SK-N-SH (cell line): ENCODE measurements around the gene CRYBA2. TPM values are rescaled to one million over a fixed set of nuclear protein-coding genes. Genes with fewer than 3 reads are reported as not detected.

ENCODE experiments used
- CTCF ChIA-PET: fragments of 300-600, 350-600 bp; formaldehyde crosslinking; extraction: SDS; loops from one replicate; lab custom pipeline; 2021; lab: Yijun Ruan, JAX
- POLR2A ChIA-PET: fragments of 350-600 bp; sonication (Branson Sonifier 250); formaldehyde crosslinking; extraction: SDS; loops from one replicate; lab custom pipeline; 2020; ENCODE audit warnings: antibody characterized with exemption, inconsistent platforms; lab: Yijun Ruan, JAX
- DNase-seq: peaks from one replicate; pipeline ENCODE4 v3.0.0; 2012
- H2AFZ ChIP-seq: fragments of 200-600 bp; sonication (generic); 2 replicates; pipeline ENCODE4 v1.8.1; 2016; ENCODE audit warnings: antibody characterized with exemption, mild to moderate bottlenecking, low read depth
- H3F3A ChIP-seq: fragments of 200-600 bp; sonication (generic); replicated peaks from 2 replicates; pipeline ENCODE3; 2016; ENCODE audit warnings: antibody characterized with exemption, mild to moderate bottlenecking; ENCODE audit not compliant: insufficient read depth
- H3K27ac ChIP-seq, 2 experiments: fragments of 200-500 bp in 1 of 2; fragments of 200-600 bp in 1 of 2; sonication (Bioruptor generic) in 1 of 2; sonication (generic), shearing (Covaris generic) in 1 of 2; 2 replicates each; pipeline versions ENCODE4 v1.5.1 to v1.6.1; 2014 to 2016; ENCODE audit warnings: low read depth in 2 of 2, inconsistent platforms in 1 of 2, low read length in 1 of 2, mild to moderate bottlenecking in 1 of 2, mixed read lengths in 1 of 2
- H3K27me3 ChIP-seq: fragments of 200-600 bp; sonication (generic), shearing (Covaris generic); 2 replicates; pipeline ENCODE4 v1.6.1; 2016; ENCODE audit warnings: mixed run types; ENCODE audit not compliant: insufficient read depth
- H3K36me3 ChIP-seq, 2 experiments: fragments of 200-500 bp in 1 of 2; fragments of 200-600 bp in 1 of 2; sonication (Bioruptor generic) in 1 of 2; sonication (generic) in 1 of 2; replicated peaks in 1 of 2; 2 replicates each; pipeline versions ENCODE3 to v1.5.1; 2014 to 2016; ENCODE audit warnings: low read length in 1 of 2, mild to moderate bottlenecking in 1 of 2; ENCODE audit not compliant: insufficient read depth in 2 of 2, control insufficient read depth in 1 of 2
- H3K4me1 ChIP-seq, 2 experiments: fragments of 200-500 bp in 1 of 2; fragments of 200-600 bp in 1 of 2; sonication (Bioruptor generic) in 1 of 2; sonication (generic), shearing (Covaris generic) in 1 of 2; 2 replicates each; pipeline versions ENCODE4 v1.5.1 to v1.6.1; 2014 to 2016; ENCODE audit warnings: low read depth in 1 of 2, low read length in 1 of 2, mixed run types in 1 of 2; ENCODE audit not compliant: insufficient read depth in 2 of 2, control insufficient read depth in 1 of 2
- H3K4me2 ChIP-seq: fragments of 200-600 bp; sonication (generic), shearing (Covaris generic); 2 replicates; pipeline ENCODE4 v1.6.1; 2017; ENCODE audit warnings: mixed run types
- H3K4me3 ChIP-seq, 2 experiments: fragments of 200-500 bp in 1 of 2; fragments of 200-600 bp in 1 of 2; sonication (Bioruptor generic) in 1 of 2; sonication (generic), shearing (Covaris generic) in 1 of 2; 2 replicates each; pipeline versions ENCODE4 v1.5.1 to v1.8.1; 2014 to 2016; ENCODE audit warnings: low read depth in 2 of 2, inconsistent platforms in 1 of 2, low read length in 1 of 2, mild to moderate bottlenecking in 1 of 2, mixed read lengths in 1 of 2, moderate library complexity in 1 of 2
- H3K79me2 ChIP-seq: fragments of 200-600 bp; sonication (generic); 2 replicates; pipeline ENCODE4 v1.8.1; 2017; ENCODE audit warnings: mild to moderate bottlenecking; ENCODE audit not compliant: insufficient read depth
- H3K9ac ChIP-seq: fragments of 200-600 bp; sonication (generic); 2 replicates; pipeline ENCODE4 v1.6.1; 2017; ENCODE audit warnings: mixed run types
- H3K9me2 ChIP-seq: fragments of 200-600 bp; sonication (generic); 2 replicates; pipeline ENCODE4 v1.6.1; 2017; ENCODE audit warnings: mixed run types
- H3K9me3 ChIP-seq: fragments of 200-600 bp; sonication (generic); 2 replicates; pipeline ENCODE4 v1.6.1; 2017; ENCODE audit warnings: mixed run types, mild to moderate bottlenecking, moderate library complexity
- H4K20me1 ChIP-seq: fragments of 200-600 bp; sonication (generic); 2 replicates; pipeline ENCODE4 v1.6.1; 2017; ENCODE audit warnings: mild to moderate bottlenecking, mixed run types; ENCODE audit not compliant: insufficient read depth
- CHD2 ChIP-seq: fragments of 150-350 bp; IDR thresholded peaks from 2 replicates; pipeline ENCODE4 v1.6.1; 2018; ENCODE audit warnings: low read length; ENCODE audit not compliant: partially characterized antibody
- EP300 ChIP-seq, 2 experiments: IDR thresholded peaks; 2 replicates each; pipeline versions ENCODE4 v1.4.0 to v1.6.1; 2012; ENCODE audit warnings: borderline replicate concordance in 1 of 2, low read depth in 1 of 2, low read length in 1 of 2
- EZH2phosphoT487 ChIP-seq: fragments of 200-600 bp; sonication (generic); IDR thresholded peaks from 2 replicates; pipeline ENCODE4 v1.6.1; 2017; ENCODE audit warnings: low read depth, mixed run types, mild to moderate bottlenecking, antibody characterized with exemption, moderate library complexity, borderline replicate concordance
- FOSL2 ChIP-seq: IDR thresholded peaks from 2 replicates; pipeline ENCODE4 v1.4.0; 2012; ENCODE audit warnings: low read depth, mild to moderate bottlenecking, moderate library complexity, borderline replicate concordance
- FOXJ3 ChIP-seq: sonication (generic); formaldehyde crosslinking; IDR thresholded peaks from 2 replicates; pipeline ENCODE4 v1.5.1; 2020; ENCODE audit warnings: mild to moderate bottlenecking, missing genetic modification reagents
- FOXM1 ChIP-seq: IDR thresholded peaks from 2 replicates; pipeline ENCODE4 v1.4.0; 2012; ENCODE audit warnings: low read depth, mild to moderate bottlenecking
- GATA2 ChIP-seq: sonication (generic); formaldehyde crosslinking; IDR thresholded peaks from 2 replicates; pipeline ENCODE4 v1.5.0; 2020; ENCODE audit warnings: mild to moderate bottlenecking, missing genetic modification reagents
- MEF2A ChIP-seq: IDR thresholded peaks from 2 replicates; pipeline ENCODE4 v1.4.0; 2012; ENCODE audit warnings: low read depth, borderline replicate concordance
- MXI1 ChIP-seq: IDR thresholded peaks from 2 replicates; pipeline ENCODE4 v1.6.1; 2012; ENCODE audit warnings: mild to moderate bottlenecking, low read depth, low read length, improper control_type of control experiment
- NFIC ChIP-seq: IDR thresholded peaks from 2 replicates; pipeline ENCODE4 v1.4.0; 2012; ENCODE audit warnings: borderline replicate concordance
- NRF1 ChIP-seq: IDR thresholded peaks from 2 replicates; pipeline ENCODE4 v1.6.1; 2012; ENCODE audit warnings: low read depth, mild to moderate bottlenecking, low read length
- POLR2AphosphoS5 ChIP-seq: IDR thresholded peaks from 2 replicates; pipeline ENCODE4 v1.6.1; 2012; ENCODE audit warnings: low read depth, low read length
- RAD21 ChIP-seq: IDR thresholded peaks from 2 replicates; pipeline ENCODE4 v1.6.1; 2012; ENCODE audit warnings: mild to moderate bottlenecking, low read length
- RCOR1 ChIP-seq: fragments of 150-350 bp; IDR thresholded peaks from 2 replicates; pipeline ENCODE4 v1.6.1; 2017; ENCODE audit warnings: antibody characterized with exemption, low read length
- RFX5 ChIP-seq: IDR thresholded peaks from 2 replicates; pipeline ENCODE4 v1.6.1; 2012; ENCODE audit warnings: mild to moderate bottlenecking, improper control_type of control experiment, low read length
- RXRA ChIP-seq: IDR thresholded peaks from 2 replicates; pipeline ENCODE4 v1.4.0; 2012; ENCODE audit warnings: low read depth, mild to moderate bottlenecking, borderline replicate concordance
- SMC3 ChIP-seq: IDR thresholded peaks from 2 replicates; pipeline ENCODE4 v1.6.1; 2012; ENCODE audit warnings: low read depth, low read length, improper control_type of control experiment
- TAF1 ChIP-seq: IDR thresholded peaks from 2 replicates; pipeline ENCODE4 v1.6.1; 2012; ENCODE audit warnings: low read depth, mild to moderate bottlenecking, low read length, moderate library complexity, borderline replicate concordance
- TEAD4 ChIP-seq: IDR thresholded peaks from 2 replicates; pipeline ENCODE4 v1.4.0; 2012; ENCODE audit warnings: mild to moderate bottlenecking, borderline replicate concordance; ENCODE audit not compliant: insufficient read depth
- YY1 ChIP-seq: IDR thresholded peaks from 2 replicates; pipeline ENCODE4 v1.4.0; 2012; ENCODE audit warnings: low read depth, mild to moderate bottlenecking
- WGBS: methylation state at CpG from one replicate; pipeline ENCODE4 v1.1.6; 2017; ENCODE audit warnings: low lambda C conversion rate; 5-methylcytosine and 5-hydroxymethylcytosine counted together
- polyA plus RNA-seq, 3 experiments: library from polyadenylated mRNA; depleted of rRNA; stranded (reverse); fragments of >200 nt; gene quantifications; 2 replicates each; pipeline ENCODE4 v1.2.3, GENCODE V29; 2012
- TF ChIP-seq, protein P1 (sequence below): IDR thresholded peaks from 2 replicates; pipeline ENCODE4 v1.4.0; 2012; ENCODE audit warnings: low read depth
- TF ChIP-seq, protein P2 (sequence below): fragments of 200-600 bp; sonication (generic); IDR thresholded peaks from 2 replicates; pipeline ENCODE4 v1.6.1; 2017; ENCODE audit warnings: antibody characterized with exemption, mild to moderate bottlenecking, moderate library complexity
- TF ChIP-seq, protein P3 (sequence below): IDR thresholded peaks from 2 replicates; pipeline ENCODE4 v1.4.0; 2012; ENCODE audit warnings: low read depth, borderline replicate concordance
- TF ChIP-seq, protein P4 (sequence below): fragments of 150-350 bp; IDR thresholded peaks from 2 replicates; pipeline ENCODE4 v1.6.1; 2016; ENCODE audit warnings: mild to moderate bottlenecking, low read depth, low read length
- TF ChIP-seq, protein P5 (sequence below): IDR thresholded peaks from 2 replicates; pipeline ENCODE4 v1.4.0; 2012; ENCODE audit warnings: low read depth, borderline replicate concordance

CRYBA2 gene
- polyA plus RNA-seq, 1 of the 3 experiments (the other 2 are of a cell fraction), result not detected

- H4K20me1 ChIP-seq, result no peaks in the 10 kb centered on the region
- H3K9me3 ChIP-seq, result no peaks in the 10 kb centered on the region
- no peaks in the 10 kb centered on the region for H3F3A ChIP-seq
- H3K4me3 ChIP-seq, result peak overlapping the region; percentile 45 to 75
- H3K36me3 ChIP-seq, result no peaks in the 10 kb centered on the region
- 25% methylated on average over 28 of the region's 39 CpGs for WGBS
- H3K27me3 ChIP-seq, result peaks cover 28% of the 10 kb centered on the region
- H3K79me2 ChIP-seq, result no peaks in the 10 kb centered on the region
- peak overlapping the region; percentile 85 for H3K4me2 ChIP-seq
- peak; percentile 88 for DNase-seq
- peak overlapping the region in 1 of 2 experiments; percentile 69; a peak in 2 of 4 replicates for H3K27ac ChIP-seq
- peaks cover 0 to 28% of the 10 kb centered on the region in 2 experiments; a peak in 1 of 4 replicates for H3K4me1 ChIP-seq
- H2AFZ ChIP-seq, result peak overlapping the region; percentile 85; the same call in 1 of the 2 replicates
- CTCF ChIA-PET, result interaction anchor here (0.6 to 12.4 kb wide), 87 partner anchors 8 to 373 kb away, joined by 3 to 208 read pairs (median 5); partner anchors contain the start of genes CDK5R2, CFAP65, CRYBA2 and DNAJB2
- no peak overlapping the region for H3K9ac ChIP-seq
- H3K9me2 ChIP-seq, result no peaks in the 10 kb centered on the region
- POLR2A ChIA-PET, result interaction anchor here (0.6 to 6.4 kb wide), 6 partner anchors 13 to 143 kb away, joined by 3 to 89 read pairs (median 4); no protein-coding TSS in a partner anchor
- TF ChIP-seq, protein P1, sequence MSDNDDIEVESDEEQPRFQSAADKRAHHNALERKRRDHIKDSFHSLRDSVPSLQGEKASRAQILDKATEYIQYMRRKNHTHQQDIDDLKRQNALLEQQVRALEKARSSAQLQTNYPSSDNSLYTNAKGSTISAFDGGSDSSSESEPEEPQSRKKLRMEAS, result no peak
- TF ChIP-seq, protein P2, sequence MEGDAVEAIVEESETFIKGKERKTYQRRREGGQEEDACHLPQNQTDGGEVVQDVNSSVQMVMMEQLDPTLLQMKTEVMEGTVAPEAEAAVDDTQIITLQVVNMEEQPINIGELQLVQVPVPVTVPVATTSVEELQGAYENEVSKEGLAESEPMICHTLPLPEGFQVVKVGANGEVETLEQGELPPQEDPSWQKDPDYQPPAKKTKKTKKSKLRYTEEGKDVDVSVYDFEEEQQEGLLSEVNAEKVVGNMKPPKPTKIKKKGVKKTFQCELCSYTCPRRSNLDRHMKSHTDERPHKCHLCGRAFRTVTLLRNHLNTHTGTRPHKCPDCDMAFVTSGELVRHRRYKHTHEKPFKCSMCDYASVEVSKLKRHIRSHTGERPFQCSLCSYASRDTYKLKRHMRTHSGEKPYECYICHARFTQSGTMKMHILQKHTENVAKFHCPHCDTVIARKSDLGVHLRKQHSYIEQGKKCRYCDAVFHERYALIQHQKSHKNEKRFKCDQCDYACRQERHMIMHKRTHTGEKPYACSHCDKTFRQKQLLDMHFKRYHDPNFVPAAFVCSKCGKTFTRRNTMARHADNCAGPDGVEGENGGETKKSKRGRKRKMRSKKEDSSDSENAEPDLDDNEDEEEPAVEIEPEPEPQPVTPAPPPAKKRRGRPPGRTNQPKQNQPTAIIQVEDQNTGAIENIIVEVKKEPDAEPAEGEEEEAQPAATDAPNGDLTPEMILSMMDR, result peak; percentile 98
- TF ChIP-seq, protein P3, sequence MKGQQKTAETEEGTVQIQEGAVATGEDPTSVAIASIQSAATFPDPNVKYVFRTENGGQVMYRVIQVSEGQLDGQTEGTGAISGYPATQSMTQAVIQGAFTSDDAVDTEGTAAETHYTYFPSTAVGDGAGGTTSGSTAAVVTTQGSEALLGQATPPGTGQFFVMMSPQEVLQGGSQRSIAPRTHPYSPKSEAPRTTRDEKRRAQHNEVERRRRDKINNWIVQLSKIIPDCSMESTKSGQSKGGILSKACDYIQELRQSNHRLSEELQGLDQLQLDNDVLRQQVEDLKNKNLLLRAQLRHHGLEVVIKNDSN, result no peak
- TF ChIP-seq TEAD4 (no peak), GATA2 (CRISPR knock-in tag) (no peak), RAD21 (peak; percentile 80), EP300 (IDR thresholded peaks at IDR 0.05; ENCODE audit: borderline replicate concordance in 1 of 2, low read depth in 1 of 2, low read length in 1 of 2) (no peak), POLR2AphosphoS5 (no peak), RCOR1 (no peak), FOXM1 (no peak), NFIC (no peak), RXRA (no peak), CHD2 (peak; percentile 55), TAF1 (no peak), FOSL2 (no peak), RFX5 (no peak), EZH2phosphoT487 (no peak), YY1 (no peak), SMC3 (peak; percentile 59), FOXJ3 (no peak), MEF2A (no peak), NRF1 (0 out of 2 replicates have a peak, but pooled peaks have one; percentile 19), MXI1 (peak; percentile 23; the same call in 1 of the 2 replicates)
- TF ChIP-seq, protein P4, sequence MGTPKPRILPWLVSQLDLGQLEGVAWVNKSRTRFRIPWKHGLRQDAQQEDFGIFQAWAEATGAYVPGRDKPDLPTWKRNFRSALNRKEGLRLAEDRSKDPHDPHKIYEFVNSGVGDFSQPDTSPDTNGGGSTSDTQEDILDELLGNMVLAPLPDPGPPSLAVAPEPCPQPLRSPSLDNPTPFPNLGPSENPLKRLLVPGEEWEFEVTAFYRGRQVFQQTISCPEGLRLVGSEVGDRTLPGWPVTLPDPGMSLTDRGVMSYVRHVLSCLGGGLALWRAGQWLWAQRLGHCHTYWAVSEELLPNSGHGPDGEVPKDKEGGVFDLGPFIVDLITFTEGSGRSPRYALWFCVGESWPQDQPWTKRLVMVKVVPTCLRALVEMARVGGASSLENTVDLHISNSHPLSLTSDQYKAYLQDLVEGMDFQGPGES, result no peak
- TF ChIP-seq, protein P5, sequence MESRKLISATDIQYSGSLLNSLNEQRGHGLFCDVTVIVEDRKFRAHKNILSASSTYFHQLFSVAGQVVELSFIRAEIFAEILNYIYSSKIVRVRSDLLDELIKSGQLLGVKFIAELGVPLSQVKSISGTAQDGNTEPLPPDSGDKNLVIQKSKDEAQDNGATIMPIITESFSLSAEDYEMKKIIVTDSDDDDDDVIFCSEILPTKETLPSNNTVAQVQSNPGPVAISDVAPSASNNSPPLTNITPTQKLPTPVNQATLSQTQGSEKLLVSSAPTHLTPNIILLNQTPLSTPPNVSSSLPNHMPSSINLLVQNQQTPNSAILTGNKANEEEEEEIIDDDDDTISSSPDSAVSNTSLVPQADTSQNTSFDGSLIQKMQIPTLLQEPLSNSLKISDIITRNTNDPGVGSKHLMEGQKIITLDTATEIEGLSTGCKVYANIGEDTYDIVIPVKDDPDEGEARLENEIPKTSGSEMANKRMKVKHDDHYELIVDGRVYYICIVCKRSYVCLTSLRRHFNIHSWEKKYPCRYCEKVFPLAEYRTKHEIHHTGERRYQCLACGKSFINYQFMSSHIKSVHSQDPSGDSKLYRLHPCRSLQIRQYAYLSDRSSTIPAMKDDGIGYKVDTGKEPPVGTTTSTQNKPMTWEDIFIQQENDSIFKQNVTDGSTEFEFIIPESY, result no peak
These were observed 13.1 kb downstream of the CRYBA2 start for GRCh38 chr2:218979846-218980734.
